CD14-positive monocyte (primary cell): Measurements from ENCODE around the gene NOCT. TPM values are rescaled to one million over a fixed set of nuclear protein-coding genes. Genes with fewer than 3 reads are reported as not detected.
"Not testable (repeated sequence)": the region's sequence is repeated elsewhere in the genome, so short reads cannot be mapped to it uniquely, and the experiment has no call there.

Source experiments
- DNase-seq, 3 donors: peaks; one replicate each; pipeline ENCODE4 v3.0.0-alpha.2; 2011 to 2022
- H2AFZ ChIP-seq: 2 replicates; pipeline ENCODE4 v1.6.0; 2012; ENCODE audit warnings: mild to moderate bottlenecking, low read depth, low read length, inconsistent platforms; ENCODE audit not compliant: insufficient read depth, poor library complexity, severe bottlenecking
- H3K27ac ChIP-seq, 2 donors: 1 replicate in 1 of 2; 2 replicates in 1 of 2; pipeline ENCODE4 v1.5.1; 2012 to 2013; ENCODE audit warnings: low read length in 2 of 2, control low read depth in 1 of 2, inconsistent platforms in 1 of 2, low read depth in 1 of 2, mild to moderate bottlenecking in 1 of 2
- H3K27me3 ChIP-seq, 2 donors: one replicate each; pipeline versions ENCODE4 v1.6.0 to v1.6.1; 2011 to 2013; ENCODE audit warnings: low read length in 2 of 2; ENCODE audit not compliant: control insufficient read depth in 2 of 2, insufficient read depth in 2 of 2
- H3K36me3 ChIP-seq, 2 donors: replicated peaks in 1 of 2; 1 replicate in 1 of 2; 2 replicates in 1 of 2; pipeline versions ENCODE4 v1.5.1 to v1.6.1; 2012 to 2013; ENCODE audit warnings: low read length in 2 of 2, control low read depth in 1 of 2, inconsistent platforms in 1 of 2, mild to moderate bottlenecking in 1 of 2; ENCODE audit not compliant: insufficient read depth in 2 of 2, control insufficient read depth in 1 of 2
- H3K4me1 ChIP-seq, 2 donors: 1 replicate in 1 of 2; 2 replicates in 1 of 2; pipeline versions ENCODE4 v1.5.1 to v1.6.1; 2012 to 2013; ENCODE audit warnings: low read length in 2 of 2, control low read depth in 1 of 2, inconsistent platforms in 1 of 2, mild to moderate bottlenecking in 1 of 2, moderate library complexity in 1 of 2; ENCODE audit not compliant: insufficient read depth in 2 of 2, control insufficient read depth in 1 of 2
- H3K4me2 ChIP-seq: replicated peaks from 2 replicates; pipeline ENCODE3; 2012; ENCODE audit warnings: low read length, moderate library complexity, mild to moderate bottlenecking; ENCODE audit not compliant: poor library complexity, severe bottlenecking; ENCODE audit errors: extremely low read depth
- H3K4me3 ChIP-seq, 3 experiments: fragments of 200-600 bp in 1 of 3; sonication (generic) in 1 of 3; replicated peaks in 1 of 3; 1 replicate in 2 of 3; 2 replicates in 1 of 3; pipeline ENCODE4 v1.5.1; 2011 to 2013; ENCODE audit warnings: low read length in 3 of 3, mild to moderate bottlenecking in 3 of 3, control low read depth in 2 of 3, low read depth in 2 of 3, inconsistent platforms in 1 of 3, moderate library complexity in 1 of 3
- H3K79me2 ChIP-seq: 2 replicates; pipeline ENCODE4 v1.6.0; 2012; ENCODE audit warnings: mild to moderate bottlenecking, control low read depth, inconsistent platforms, low read length, moderate library complexity; ENCODE audit not compliant: insufficient read depth
- H3K9ac ChIP-seq: 2 replicates; pipeline ENCODE4 v1.6.0; 2017; ENCODE audit warnings: low read length, mild to moderate bottlenecking; ENCODE audit not compliant: insufficient read depth, poor library complexity, severe bottlenecking
- H3K9me3 ChIP-seq, 2 donors: replicated peaks in 1 of 2; 1 replicate in 1 of 2; 2 replicates in 1 of 2; pipeline versions ENCODE4 v1.5.1 to v1.6.1; 2012 to 2013; ENCODE audit warnings: low read length in 2 of 2, control low read depth in 1 of 2; ENCODE audit not compliant: control insufficient read depth in 1 of 2, insufficient read depth in 1 of 2
- H4K20me1 ChIP-seq: 2 replicates; pipeline ENCODE4 v1.6.0; 2012; ENCODE audit warnings: mild to moderate bottlenecking, low read length, control low read depth, moderate library complexity; ENCODE audit not compliant: insufficient read depth
- H3K27ac Mint-ChIP-seq, 7 donors: one replicate each; pipeline ENCODE4 v1.8.0; 2020; ENCODE audit warnings: mild to moderate bottlenecking in 7 of 7, mixed read lengths in 7 of 7, moderate library complexity in 6 of 7, inconsistent platforms in 2 of 7
- H3K27me3 Mint-ChIP-seq, 3 donors: one replicate each; pipeline ENCODE4 v1.8.0; 2021 to 2022; ENCODE audit warnings: low read depth in 3 of 3, mild to moderate bottlenecking in 3 of 3, mixed read lengths in 3 of 3, moderate library complexity in 3 of 3, inconsistent platforms in 1 of 3
- H3K36me3 Mint-ChIP-seq, 2 donors: one replicate each; pipeline ENCODE4 v1.8.0; 2020; ENCODE audit warnings: mixed read lengths in 2 of 2, inconsistent platforms in 1 of 2, mild to moderate bottlenecking in 1 of 2
- H3K4me1 Mint-ChIP-seq: one replicate; pipeline ENCODE4 v1.8.0; 2020; ENCODE audit warnings: mild to moderate bottlenecking, mixed read lengths
- H3K4me3 Mint-ChIP-seq, 2 donors: one replicate each; pipeline ENCODE4 v1.8.0; 2020; ENCODE audit warnings: mild to moderate bottlenecking in 2 of 2, mixed read lengths in 2 of 2, moderate library complexity in 1 of 2
- H3K9me3 Mint-ChIP-seq, 7 donors: one replicate each; pipeline ENCODE4 v1.8.0; 2020 to 2022; ENCODE audit warnings: mixed read lengths in 7 of 7, mild to moderate bottlenecking in 6 of 7, moderate library complexity in 6 of 7, inconsistent platforms in 2 of 7
- WGBS: methylation state at CpG from one replicate; pipeline ENCODE4 v1.1.5; 2013; ENCODE audit warnings: missing lambda C conversion rate; ENCODE audit not compliant: insufficient coverage; 5-methylcytosine and 5-hydroxymethylcytosine counted together
- intact Hi-C, 2 donors: fragments of 100-400 bp; cut with micrococcal nuclease; formaldehyde crosslinking; loops; one replicate each; pipeline versions ENCODE4 v1.15.0 to v1.15.1; 2023
- polyA plus RNA-seq, 3 donors: library from polyadenylated mRNA; depleted of rRNA in 1 of 3; unstranded in 2 of 3; stranded (reverse) in 1 of 3; fragments of 300-500 nt in 2 of 3; fragments of >200 nt in 1 of 3; fragmentation: Illumina TruSeq in 2 of 3; gene quantifications; 1 replicate in 2 of 3; 2 replicates in 1 of 3; pipeline ENCODE4 v1.2.3, GENCODE V29; 2012 to 2021
- TF ChIP-seq, protein P1 (sequence below): fragments of 200-600 bp; IDR thresholded peaks from one replicate; pipeline ENCODE4 v1.8.0; 2022; ENCODE audit warnings: antibody characterized with exemption, mild to moderate bottlenecking

Gene NOCT
- polyA plus RNA-seq, 3 donors: 0.54 to 31.5 (median 0.89) TPM

DNA sequence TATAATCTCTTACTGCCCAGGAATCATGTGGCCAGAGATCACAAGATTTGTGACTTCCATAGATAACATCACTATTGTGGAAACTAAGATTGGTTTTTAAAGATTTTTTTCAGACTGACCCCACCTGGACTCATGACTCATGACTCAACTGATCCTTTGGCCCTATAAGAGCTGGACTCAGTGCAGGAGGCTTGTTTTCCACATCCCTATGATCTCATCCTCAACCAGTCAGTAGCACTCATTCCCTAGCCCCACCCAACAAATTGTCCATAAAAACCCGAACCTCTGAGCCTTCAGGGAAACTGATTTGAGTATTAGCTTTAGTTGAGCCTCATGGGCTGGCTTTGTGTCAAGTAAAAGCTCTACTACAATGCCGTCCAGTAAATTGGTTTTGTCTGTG is 7.9 kb upstream of the NOCT start:
- peak overlapping the region in 1 of 7 donors; percentile 83 for H3K27ac Mint-ChIP-seq
- no peak overlapping the region for H3K9ac ChIP-seq
- WGBS: 100% methylated on average over 1 of the region's 2 CpGs
- peaks cover 5% of the 10 kb centered on the region in 2 donors for H3K36me3 Mint-ChIP-seq
- no peaks in the 10 kb centered on the region for H3K27me3 ChIP-seq
- DNase-seq: no peak
- H2AFZ ChIP-seq: no peak overlapping the region
- no peak overlapping the region for H3K4me2 ChIP-seq
- no peaks in the 10 kb centered on the region for H3K36me3 ChIP-seq
- H3K9me3 ChIP-seq: no peaks in the 10 kb centered on the region
- H3K4me1 Mint-ChIP-seq: peaks cover 23% of the 10 kb centered on the region
- H3K4me3 Mint-ChIP-seq: no peak overlapping the region
- H3K79me2 ChIP-seq: no peaks in the 10 kb centered on the region
- peaks cover 0 to 5% (median 0%) of the 10 kb centered on the region in 3 donors for H3K27me3 Mint-ChIP-seq
- H3K4me1 ChIP-seq: peaks cover 7 to 17% of the 10 kb centered on the region in 2 donors
- no peak overlapping the region for H3K4me3 ChIP-seq
- no peaks in the 10 kb centered on the region for H4K20me1 ChIP-seq
- TF ChIP-seq, protein P1, sequence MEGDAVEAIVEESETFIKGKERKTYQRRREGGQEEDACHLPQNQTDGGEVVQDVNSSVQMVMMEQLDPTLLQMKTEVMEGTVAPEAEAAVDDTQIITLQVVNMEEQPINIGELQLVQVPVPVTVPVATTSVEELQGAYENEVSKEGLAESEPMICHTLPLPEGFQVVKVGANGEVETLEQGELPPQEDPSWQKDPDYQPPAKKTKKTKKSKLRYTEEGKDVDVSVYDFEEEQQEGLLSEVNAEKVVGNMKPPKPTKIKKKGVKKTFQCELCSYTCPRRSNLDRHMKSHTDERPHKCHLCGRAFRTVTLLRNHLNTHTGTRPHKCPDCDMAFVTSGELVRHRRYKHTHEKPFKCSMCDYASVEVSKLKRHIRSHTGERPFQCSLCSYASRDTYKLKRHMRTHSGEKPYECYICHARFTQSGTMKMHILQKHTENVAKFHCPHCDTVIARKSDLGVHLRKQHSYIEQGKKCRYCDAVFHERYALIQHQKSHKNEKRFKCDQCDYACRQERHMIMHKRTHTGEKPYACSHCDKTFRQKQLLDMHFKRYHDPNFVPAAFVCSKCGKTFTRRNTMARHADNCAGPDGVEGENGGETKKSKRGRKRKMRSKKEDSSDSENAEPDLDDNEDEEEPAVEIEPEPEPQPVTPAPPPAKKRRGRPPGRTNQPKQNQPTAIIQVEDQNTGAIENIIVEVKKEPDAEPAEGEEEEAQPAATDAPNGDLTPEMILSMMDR: no peak
- intact Hi-C loops: no loop called here
- no peak overlapping the region for H3K27ac ChIP-seq
- peaks cover 0 to 10% (median 2%) of the 10 kb centered on the region in 7 donors for H3K9me3 Mint-ChIP-seq

DNA sequence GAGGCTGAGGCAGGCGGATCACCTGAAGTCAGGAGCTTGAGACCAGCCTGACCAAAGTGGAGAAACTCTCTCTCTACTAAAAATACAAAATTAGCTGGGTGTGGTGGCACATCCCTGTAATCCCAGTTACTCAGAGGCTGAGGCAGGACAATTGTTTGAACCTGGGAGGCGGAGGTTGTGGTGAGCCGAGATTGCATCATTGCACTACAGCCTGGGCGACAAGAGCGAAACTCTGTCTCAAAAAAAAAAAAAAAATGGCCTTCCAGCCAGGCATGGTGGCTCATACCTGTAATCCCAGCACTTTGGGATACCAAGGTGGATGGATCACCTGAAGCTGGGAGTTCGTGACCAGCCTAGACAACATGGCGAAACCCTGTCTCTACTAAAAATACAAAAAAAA is 7.3 kb upstream of the NOCT start:
- Mint-ChIP-seq H3K27ac (peak overlapping the region in 5 of 7 donors; percentile 18 to 54 (median 51)), H3K4me1 (peaks cover 18% of the 10 kb centered on the region)
- DNase-seq: peak in 1 of 3 donors; percentile 37
- H3K36me3 ChIP-seq, H3K27me3 ChIP-seq, H3K9ac ChIP-seq, intact Hi-C loops, H3K79me2 ChIP-seq, H3K27ac ChIP-seq, H3K4me2 ChIP-seq, H3K9me3 Mint-ChIP-seq, H3K36me3 Mint-ChIP-seq, H3K27me3 Mint-ChIP-seq, H3K9me3 ChIP-seq, H3K4me3 Mint-ChIP-seq, H2AFZ ChIP-seq, H3K4me3 ChIP-seq, H4K20me1 ChIP-seq: not testable (repeated sequence)
- H3K4me1 ChIP-seq: peaks cover 4 to 16% of the 10 kb centered on the region in 2 donors
- WGBS: 50% methylated on average over 2 of the region's 7 CpGs
